Cerebellar cortex (tissue), 1 donor: ENCODE results near the gene LRRFIP1.
"Not testable (repeated sequence)": the region's sequence is repeated elsewhere in the genome, so short reads cannot be mapped to it uniquely, and the experiment has no call there.

ENCODE experiments used
- DNase-seq: peaks from one replicate; pipeline ENCODE4 v3.0.0-alpha.2; 2015; ENCODE audit warnings: low spot score

Gene LRRFIP1, protein sequence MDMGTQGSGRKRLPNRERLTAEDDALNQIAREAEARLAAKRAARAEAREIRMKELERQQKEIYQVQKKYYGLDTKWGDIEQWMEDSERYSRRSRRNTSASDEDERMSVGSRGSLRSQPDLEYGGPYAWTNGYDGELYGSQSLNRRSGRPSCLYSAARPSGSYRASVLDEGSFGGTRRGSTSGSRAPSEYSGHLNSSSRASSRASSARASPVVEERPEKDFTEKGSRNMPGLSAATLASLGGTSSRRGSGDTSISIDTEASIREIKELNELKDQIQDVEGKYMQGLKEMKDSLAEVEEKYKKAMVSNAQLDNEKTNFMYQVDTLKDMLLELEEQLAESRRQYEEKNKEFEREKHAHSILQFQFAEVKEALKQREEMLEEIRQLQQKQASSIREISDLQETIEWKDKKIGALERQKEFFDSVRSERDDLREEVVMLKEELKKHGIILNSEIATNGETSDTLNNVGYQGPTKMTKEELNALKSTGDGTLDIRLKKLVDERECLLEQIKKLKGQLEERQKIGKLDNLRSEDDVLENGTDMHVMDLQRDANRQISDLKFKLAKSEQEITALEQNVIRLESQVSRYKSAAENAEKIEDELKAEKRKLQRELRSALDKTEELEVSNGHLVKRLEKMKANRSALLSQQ

DNA sequence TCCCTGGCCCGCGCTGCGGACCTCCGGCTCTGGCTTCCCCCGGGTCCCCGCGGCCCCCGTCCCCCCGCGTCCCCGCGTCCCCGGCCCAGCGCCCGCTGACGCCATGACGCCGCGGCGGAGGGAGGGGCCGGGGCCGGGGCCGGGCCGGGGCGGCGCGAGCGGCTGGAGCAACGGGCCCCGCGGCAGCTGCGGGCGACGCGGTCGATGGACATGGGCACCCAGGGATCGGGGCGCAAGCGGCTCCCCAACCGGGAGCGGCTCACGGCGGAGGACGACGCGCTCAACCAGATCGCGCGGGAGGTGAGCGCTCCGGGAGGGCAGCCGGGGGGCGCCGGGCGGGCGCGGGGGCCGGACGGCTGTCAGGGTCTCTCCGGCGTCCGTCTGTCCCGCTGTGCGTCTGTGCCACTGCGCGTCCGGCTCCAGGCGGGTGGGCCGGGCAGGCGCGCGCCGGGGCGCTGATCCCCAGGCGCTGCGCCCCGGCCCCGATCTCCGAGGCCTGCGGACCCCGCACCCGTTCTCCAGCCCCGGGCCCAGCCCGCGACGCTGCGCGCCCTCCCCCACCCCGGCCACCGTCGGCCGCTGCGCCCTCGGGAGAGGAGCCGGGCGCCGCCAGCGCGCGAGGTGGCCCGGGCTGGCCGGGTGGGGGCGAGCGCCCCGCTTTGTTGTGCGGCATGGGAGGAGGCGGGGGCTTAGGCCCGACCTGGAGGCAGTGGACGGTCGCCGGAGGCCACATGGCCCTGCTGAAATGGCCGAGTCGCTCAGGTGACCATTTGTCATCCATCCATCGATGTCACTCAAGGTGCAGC lies at the start of gene LRRFIP1:
LRRFIP1 (plus strand) TSS at position 147 of the 806 bp plus-strand sequence; CDS start at position 205, 58 bp downstream.
- DNase-seq, result peak; percentile 18

DNA sequence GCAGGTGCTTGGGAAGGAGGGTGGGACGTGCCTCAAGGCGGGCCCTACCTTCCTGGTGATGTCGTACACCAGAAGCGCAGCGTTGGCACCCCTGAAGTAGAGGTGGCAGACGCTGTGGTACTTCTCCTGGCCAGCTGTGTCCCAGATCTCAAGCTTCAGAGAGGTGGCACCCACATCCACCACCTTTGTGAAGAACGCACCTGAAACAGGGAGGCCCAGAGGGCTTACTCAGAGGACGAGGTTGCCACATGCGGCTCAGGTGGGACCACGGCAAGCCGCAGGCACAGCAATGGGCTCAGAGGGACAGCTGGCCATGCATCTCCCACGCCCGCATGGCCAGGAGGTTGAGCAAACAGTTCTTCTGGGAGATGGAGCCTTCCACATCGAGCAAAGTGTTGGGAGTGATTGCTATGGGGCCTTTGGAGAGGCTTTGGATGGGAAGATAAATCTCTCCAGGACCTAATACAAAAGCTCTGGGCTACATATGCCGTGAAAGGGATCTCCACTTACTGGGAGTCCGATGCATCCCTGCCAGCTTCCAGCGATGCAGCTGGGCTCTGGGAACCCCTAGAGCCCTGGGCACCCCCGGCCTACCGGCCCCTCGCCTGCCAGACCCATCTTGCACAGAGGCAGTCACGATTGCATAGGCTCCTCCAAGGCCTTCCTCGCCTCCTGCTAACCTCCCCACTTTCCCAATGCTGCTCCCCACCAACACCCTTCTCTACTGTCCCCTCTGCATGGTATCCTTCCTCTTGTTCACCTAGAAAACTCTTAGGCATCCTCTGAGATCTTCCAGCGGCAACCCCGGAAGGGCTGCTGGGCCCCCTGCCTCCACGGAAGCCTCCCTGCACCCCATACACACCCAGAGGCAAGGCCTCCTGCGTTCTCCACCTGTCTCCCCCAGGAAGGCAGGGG lies 49.2 kb upstream of the LRRFIP1 start:
- DNase-seq, result no peak

DNA sequence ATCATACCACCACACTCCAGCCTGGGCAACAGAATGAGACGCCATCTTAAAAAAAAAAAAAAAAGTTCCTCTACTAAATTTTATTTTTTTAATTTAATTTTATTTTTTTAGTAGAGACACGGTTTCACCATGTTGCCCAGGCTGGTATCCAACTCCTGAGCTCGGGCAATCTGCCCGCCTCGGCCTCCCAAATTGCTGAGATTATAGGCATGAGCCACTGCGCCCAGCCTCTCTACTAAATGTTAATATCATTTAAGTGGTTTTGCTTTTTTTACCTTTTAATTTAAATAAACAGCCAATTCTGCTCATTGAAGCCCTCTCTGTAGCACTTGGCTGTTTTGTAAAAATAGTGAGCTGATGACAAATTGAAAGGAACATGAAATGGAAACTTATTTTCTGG lies 46.1 kb upstream of the LRRFIP1 start:
- no peak for DNase-seq

DNA sequence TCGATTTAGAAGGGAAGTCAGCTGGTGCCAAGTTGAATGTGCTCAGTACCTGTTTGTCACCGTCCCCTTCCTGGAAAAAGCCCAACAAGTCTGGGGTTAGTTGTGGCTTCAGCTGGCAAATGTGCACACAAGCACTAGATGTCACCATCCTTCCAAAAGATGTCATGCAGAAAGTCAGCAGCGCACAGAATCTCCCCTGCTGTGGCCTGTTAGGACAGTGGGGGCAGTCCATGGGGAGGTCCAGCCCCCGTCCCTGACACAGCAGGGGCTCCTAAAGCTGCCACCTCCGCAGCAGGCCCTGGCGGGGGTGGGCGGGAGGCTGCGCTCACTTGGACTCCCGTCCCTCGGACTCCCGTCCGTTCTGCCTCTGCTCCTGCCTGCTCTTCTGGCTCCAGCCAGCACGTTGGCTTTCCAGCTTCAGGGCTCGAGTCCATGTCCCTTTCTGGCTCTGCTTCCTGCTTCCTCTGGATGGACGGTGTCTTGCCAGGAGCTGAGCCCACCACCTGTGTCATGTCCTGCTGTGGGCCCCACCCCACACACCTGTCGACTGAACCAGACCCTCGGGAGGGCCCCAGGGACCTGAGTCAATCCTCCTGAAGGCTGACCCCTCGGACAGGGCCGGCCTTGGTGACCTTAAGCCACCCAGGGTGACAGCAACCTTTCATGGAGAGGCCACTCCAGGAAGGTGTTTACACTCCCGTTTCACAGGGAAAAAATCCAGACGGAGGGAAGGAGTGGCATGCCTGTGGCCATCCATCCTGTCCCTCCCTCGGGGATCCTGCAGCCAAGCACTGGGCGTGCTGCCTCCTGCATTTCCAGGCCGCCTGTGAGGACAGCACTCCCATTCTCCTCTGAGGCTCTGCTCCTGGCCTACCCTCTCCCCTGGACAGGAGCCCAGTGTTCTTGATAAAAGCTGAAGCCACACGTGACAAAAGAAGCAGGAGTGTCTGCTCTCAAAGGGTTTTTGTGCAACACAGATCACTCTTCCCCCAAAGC lies 45.3 kb upstream of the LRRFIP1 start:
- peak; percentile 55 for DNase-seq

DNA sequence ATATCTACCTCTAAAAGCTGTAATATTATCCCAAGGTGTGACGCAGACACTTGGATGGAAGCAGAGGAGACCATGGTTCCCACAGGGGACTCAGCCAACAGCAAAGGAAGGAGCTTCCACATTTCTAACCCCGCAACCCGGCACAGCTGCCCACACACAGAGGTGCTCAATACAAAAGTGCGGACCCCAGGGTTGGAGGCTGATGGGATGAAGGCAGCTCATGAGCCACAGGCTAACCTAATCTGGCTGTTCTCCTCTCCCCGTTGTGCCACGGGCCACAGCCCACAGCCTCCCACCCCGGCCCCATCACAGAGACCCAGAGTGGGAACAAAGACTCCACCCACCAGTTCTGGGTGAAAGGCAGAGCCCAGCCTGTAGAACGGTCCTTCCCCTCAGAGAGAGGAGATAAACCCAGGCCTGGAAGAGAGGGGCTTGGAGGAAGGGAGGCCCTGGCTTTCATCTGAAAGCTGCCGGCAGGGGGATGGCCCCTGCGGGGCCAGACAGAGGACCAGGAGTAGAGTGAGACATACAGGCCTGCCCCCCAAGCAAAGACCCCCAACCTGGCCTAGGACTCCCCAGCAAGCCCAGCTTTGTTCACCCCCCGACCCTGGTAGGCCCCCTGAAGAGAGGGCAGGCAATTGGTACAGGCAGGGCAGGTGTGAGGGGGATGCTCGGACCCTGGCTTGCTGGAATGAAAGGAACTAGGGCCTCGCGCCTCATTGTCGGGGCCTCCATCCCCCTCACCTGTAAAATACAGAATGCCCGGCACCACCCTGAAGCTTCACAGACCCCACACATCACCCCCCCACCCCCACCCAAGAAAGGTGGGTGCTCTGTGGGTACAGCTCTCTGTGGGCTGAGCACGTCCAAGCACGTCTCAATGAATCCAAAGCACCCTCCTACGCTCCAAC lies 43.7 kb upstream of the LRRFIP1 start:
- DNase-seq, result no peak

DNA sequence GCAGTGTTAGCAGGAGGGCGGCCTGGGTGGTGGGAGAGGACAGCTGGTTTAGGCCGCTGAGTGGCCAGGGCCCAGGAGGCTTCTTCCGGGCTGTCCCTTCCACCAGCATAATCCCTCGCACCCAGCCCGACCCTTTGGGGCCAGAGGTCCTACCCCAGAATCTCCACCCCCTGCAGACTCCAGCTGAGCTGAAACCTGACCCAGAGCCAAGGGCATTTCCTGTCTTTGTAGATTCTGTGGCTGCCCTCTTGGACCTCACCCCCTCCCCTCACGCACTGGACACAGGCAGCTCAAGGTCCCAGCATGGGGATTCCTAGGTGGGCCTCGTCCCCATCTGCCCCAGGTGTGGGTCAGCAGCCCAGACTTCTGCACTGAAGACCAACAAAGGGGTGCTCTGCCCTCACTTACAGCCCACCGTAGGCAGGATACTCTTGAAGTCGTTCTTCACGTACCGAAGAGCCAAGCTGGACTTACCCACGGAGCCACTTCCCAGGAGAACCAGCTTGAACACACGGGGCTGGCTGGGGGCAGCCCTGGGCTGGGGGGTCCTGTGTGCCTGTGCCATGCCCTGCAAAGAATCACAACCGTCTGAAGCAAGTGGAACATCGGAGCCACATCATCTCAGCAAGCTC lies 41.7 kb upstream of the LRRFIP1 start:
- DNase-seq, result no peak

DNA sequence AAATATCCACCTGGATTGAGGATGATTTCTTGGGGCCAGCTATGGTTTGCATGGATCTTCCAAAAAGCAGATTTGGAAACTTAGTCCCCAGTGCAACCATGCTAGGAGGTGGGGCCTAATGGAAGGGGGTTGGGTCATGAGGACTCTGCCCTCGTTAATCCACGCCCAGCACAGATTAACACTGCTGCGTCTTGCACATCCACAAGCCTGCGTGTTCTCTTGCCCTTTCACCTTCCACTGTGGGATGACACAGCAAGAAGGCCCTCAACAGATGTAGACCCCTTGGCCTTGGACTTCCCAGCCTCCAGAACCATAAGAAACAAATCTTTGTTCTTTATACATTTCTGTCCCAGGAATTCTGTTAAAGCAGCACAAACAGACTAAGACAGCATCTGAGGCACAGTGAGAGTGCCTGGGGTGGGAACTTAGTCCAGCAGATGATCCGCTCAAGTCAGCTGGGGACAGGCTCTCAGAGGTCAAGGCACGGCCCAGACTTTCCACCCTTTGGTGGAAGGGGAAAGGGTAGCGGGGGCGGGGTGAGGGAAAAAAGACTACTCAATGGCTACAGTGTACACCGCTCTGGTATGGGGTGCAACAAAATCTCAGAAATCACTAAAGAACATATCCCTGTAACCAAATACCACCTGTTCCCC lies 39.2 kb upstream of the LRRFIP1 start:
- DNase-seq, result no peak

DNA sequence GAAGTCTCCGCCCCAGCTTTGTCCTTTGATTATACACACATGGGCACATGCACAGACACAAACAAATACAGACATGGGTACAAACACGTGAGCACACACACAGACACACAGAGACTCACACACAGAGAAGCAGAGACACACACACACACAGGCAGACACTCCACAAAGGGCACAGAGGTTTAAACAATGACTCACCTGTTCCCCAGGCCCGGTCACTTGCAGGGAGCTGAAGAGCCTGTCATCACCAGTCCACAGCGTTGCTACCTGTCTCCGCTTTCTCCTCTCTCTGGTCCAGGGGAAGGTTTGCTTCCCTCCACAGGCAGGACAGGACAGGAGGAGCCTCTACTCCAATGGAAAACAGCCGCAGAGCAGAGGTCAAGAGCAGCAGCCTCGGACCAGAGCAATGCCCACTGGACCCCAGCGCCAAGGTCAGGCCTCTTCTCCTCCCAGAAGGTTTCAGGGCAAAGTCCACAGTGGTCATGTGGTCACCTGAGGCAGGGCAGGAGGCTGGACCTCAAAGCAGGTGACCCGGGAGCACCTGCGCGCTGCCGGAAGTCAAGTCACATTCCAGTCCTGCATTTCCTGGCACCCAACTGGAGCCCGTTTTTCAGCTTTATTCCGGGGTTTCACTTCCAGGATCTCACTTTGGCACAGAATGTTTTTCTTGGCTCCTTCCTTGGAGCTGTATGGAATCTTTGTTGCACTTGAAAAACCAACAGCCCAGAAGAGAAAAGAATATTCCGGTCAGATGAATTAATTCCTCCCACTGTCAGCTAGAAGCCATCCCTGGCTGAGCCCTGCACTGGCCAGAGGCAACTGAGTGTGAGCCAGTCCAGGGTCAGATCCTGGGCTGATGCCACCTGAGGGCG lies 36.9 kb upstream of the LRRFIP1 start, which contains the start of gene RAB17:
RAB17 (minus strand) TSS at position 463 of the 869 bp plus-strand sequence. CDS start 4,580 bp downstream, outside the sequence.
- no peak for DNase-seq

DNA sequence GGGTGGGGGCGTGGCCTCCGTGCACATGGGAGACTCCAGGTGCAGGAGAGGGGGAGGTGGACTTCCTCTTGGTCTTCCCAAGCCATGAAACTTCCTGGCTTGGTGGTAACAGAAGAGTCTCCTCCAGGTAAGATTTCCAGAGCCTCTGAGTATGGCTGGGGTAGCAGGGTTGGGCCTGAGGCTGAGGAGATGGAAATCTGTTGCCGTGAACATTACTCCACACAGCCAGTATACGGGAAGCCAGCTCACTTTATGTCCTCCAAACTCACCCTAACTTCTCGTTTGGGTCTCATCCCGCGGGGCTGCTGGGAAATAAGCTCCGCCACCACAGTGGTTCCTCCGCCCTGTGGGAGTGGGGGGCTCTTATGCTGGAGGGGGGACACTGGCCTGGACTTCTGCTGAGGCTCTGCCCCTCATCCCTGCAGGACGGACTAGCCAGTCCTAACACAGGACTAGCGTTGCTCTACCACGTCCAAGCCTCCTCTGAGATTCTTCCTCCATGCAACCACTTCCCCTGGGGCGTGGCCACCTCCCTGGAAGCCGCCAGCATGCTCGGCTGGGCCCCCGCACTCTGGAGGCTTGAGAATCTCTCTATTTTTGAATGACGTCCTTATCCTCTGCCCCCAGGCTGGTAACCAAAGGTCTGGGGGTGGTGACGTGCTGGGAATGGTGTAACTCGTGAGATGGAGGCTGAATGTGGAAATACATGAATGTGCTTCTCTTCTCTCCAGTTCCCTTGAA lies 36.1 kb upstream of the LRRFIP1 start:
- no peak for DNase-seq

DNA sequence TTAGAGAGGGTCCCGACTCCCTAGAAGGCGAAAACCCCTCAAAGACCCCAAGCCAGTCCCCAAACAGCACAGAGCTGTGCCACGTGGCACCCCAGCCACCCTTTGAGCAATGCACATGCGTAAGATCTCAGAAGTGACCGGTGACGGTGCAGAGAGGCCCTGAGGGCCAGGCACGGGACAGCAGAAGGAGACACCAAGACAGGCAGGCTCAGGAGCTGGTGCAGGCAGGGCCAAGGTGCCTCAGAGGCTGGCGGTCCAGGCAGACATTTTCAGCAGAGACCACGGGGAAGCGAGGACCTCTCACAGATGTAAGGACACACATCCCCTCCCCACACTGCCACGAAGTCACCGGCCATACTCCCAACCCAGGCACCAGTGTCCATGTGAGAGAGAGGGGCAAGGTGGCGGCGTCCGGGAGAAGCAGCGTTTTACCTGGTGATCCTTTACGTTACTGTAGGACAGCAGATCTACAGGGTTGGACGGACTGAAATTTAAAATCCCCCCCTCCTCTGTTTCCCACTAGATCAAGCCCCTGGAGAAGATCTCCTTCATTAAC lies 34.9 kb upstream of the LRRFIP1 start:
- no peak for DNase-seq

DNA sequence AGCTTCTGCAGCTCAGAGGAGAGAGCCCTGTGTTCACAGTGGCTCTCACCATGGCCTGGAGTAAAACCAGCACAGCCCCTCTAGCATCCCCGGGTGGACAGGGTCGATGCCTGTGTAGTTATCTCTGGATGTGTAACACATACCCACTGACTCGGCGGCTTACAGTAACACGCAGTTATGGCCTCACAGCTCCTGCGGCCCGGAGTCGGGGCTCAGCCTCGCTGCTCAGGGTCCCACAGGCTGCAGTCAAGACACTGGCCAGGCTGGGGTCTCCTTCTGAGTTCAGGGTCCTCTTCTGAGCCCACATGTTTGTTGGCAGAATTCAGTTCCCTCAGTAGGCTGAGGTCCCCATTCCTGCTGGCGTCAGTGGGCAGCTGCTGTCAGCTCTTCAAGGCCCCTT lies 34.4 kb upstream of the LRRFIP1 start:
- DNase-seq, result no peak

DNA sequence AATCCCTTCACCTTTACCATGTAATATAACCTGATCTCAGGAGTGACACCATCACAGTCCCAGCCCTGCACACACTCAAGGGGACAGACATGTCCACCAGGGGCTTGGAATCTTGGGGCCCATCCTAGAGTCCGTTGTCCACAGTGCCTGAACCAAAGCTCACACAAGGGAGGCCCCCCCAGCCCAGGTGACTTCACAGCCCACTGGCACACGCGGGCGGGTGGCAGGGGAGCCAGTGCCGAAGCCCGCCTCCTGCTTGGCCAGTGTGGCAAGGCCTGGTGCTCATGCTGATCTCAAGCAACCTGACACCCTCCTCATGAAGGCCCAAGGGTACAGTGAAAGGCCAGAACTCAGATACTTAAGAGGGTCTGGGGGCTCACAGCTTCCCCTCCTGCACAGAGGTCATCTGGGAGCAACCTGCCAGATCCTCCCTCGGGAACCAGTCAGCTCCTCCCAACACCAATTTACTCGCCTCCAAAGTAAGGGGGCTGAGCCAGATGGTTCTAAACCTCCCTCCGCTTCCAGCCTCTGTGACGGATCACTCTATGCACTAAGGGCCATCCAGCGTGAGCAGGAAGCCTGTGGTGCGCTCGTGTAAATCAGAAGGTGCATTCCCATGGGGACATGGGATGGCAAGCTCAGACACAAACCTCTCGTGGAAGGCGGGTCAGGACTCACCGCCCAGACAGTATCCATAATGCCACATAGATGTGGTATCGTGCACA lies 33.6 kb upstream of the LRRFIP1 start:
- DNase-seq, result no peak

DNA sequence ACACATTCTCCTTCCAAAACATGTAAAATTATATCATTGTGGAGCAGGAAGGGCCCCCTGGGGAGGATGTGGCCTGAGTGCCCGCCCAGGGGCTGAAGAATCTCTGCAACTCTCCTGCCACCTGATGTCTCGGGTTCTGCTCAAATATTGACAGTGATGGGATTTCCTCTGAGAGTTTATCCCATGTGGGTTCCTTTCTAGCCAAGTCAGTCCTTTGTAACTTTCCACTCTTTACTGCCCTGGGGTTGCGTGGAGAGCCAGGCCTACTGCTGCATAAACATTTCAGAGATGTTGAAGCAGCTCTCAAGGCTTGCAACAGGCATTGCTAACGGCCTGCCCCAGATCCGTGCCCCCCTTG lies 32.9 kb upstream of the LRRFIP1 start:
- no peak for DNase-seq

DNA sequence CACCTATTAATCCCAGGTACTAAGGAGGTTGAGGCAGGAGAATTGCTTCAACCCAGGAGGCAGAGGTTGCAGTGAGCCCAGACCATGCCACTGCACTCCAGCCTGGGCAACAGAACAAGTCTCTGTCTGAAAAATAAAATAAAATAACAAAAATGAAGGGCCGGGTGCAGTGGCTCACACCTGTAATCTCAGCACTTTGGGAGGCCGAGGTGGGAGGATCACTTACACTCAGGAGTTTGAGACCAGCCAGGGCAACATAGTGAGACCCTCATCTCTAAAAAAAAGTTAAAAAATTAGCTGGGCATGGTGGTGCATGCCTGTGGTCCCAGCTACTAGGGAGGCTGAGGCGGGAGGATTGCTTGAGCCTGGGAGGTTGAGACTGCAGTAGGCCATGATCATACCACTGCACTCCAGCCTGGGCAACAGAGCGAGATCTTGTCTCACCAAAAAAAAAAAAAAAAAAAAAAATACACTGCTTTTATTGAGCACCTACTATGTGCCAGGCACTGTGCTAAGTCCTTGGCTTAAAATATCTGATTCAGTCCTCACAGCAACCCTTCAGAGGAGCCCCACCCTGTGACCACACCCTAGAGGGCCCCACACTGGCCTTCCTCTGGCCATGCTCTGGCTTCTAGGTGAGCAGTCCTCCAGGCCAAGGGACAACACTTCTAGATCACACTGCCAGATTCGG lies 31.4 kb upstream of the LRRFIP1 start:
- not testable (repeated sequence) for DNase-seq
